Karpas-422 (cell line): ENCODE results near the gene CSF3R. TPM values are rescaled to one million over a fixed set of nuclear protein-coding genes. Genes with fewer than 3 reads are reported as not detected.
A peak's percentile ranks its signal among the peaks of the same experiment; 100 is the strongest.
"Not testable (repeated sequence)": the region's sequence is repeated elsewhere in the genome, so short reads cannot be mapped to it uniquely, and the experiment has no call there.

Experiments used
- DNase-seq: peaks from one replicate; pipeline ENCODE4 v3.0.0-alpha.2; 2015
- H2AFZ ChIP-seq: fragments of 200-600 bp; sonication (generic); 2 replicates; pipeline ENCODE4 v1.6.1; 2014; ENCODE audit warnings: antibody characterized with exemption, low read length, mixed read lengths
- H3K27ac ChIP-seq: fragments of 200-600 bp; sonication (generic); 2 replicates; pipeline ENCODE4 v1.5.1; 2014; ENCODE audit warnings: mild to moderate bottlenecking, low read length, moderate library complexity
- H3K27me3 ChIP-seq: fragments of 200-600 bp; sonication (generic); 2 replicates; pipeline ENCODE4 v1.6.1; 2014; ENCODE audit warnings: low read length, mixed read lengths
- H3K36me3 ChIP-seq: fragments of 200-600 bp; sonication (generic); 2 replicates; pipeline ENCODE4 v1.6.1; 2014; ENCODE audit warnings: low read length, mixed read lengths; ENCODE audit not compliant: insufficient read depth
- H3K4me1 ChIP-seq: fragments of 200-600 bp; sonication (generic); 2 replicates; pipeline ENCODE4 v1.6.1; 2014; ENCODE audit warnings: mild to moderate bottlenecking, low read length, mixed read lengths
- H3K4me2 ChIP-seq: fragments of 200-600 bp; sonication (generic); 2 replicates; pipeline ENCODE4 v1.6.1; 2014; ENCODE audit warnings: low read length, low read depth, mild to moderate bottlenecking; ENCODE audit not compliant: poor library complexity, severe bottlenecking
- H3K4me3 ChIP-seq: fragments of 200-600 bp; sonication (generic); 2 replicates; pipeline ENCODE4 v1.5.1; 2014; ENCODE audit warnings: mild to moderate bottlenecking, antibody characterized with exemption, low read length, mixed read lengths
- H3K79me2 ChIP-seq: fragments of 200-600 bp; sonication (generic); 2 replicates; pipeline ENCODE4 v1.6.1; 2014; ENCODE audit warnings: mild to moderate bottlenecking, low read length, mixed read lengths
- H3K9ac ChIP-seq: fragments of 200-600 bp; sonication (generic); 2 replicates; pipeline ENCODE4 v1.6.0; 2014; ENCODE audit warnings: low read length
- H3K9me2 ChIP-seq: fragments of 200-600 bp; sonication (generic), shearing (Covaris generic); replicated peaks from 2 replicates; pipeline ENCODE4 v1.6.0; 2014; ENCODE audit warnings: mild to moderate bottlenecking, low read length, moderate library complexity; ENCODE audit not compliant: insufficient read depth
- H3K9me3 ChIP-seq: fragments of 300-700, 200-600 bp; sonication (generic); 2 replicates; pipeline ENCODE4 v1.6.1; 2014; ENCODE audit warnings: low read length, mixed read lengths
- H4K20me1 ChIP-seq: fragments of 200-600 bp; sonication (generic); 2 replicates; pipeline ENCODE4 v1.6.1; 2014; ENCODE audit warnings: mild to moderate bottlenecking, antibody characterized with exemption, low read length, low read depth; ENCODE audit not compliant: insufficient read depth
- total RNA-seq: library from RNA; depleted of rRNA; stranded (reverse); fragments of >200 nt; shearing (Covaris generic); gene quantifications from 2 replicates; pipeline ENCODE4 v1.2.3, GENCODE V29; 2014; ENCODE audit warnings: low replicate concordance

The CSF3R gene
- total RNA-seq, 1 experiment from 2014 or later = not detected

DNA sequence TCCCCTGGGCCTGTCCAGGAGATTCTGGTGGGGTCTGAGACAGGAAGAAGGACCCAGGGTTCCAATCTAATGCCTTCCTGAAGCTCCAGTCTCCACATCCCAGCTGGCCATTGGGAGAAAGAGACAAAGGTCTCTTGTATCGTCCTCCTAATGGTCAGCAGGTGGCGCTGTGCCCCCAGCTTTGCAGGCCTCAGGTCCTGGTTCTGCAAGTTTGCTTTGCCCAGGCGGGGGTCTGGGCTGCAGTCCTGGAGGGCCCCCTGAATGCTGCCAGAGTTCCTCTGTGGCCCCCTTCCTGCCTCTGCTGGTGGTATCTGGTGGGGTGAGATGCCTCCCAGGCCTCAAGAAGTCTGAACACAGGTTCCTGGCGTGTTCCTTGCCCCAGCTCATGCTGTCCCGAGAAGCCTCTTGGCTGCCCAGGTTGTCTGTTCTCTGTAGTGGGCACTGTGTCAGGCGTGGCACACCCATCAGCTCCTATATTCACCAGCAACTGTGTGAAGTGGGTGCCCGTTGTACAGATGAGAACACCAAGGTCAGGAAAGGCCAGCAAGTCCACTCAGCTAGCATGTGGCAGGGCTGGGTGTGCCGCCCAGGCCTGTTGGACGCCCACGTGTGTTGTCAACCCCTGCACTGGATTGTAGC lies 33.8 kb upstream of the CSF3R start:
- Histone ChIP-seq H3K27ac (no peak overlapping the region), H3K9me3 (no peaks in the 10 kb centered on the region), H3K36me3 (no peaks in the 10 kb centered on the region), H3K4me2 (no peak overlapping the region), H3K4me1 (no peaks in the 10 kb centered on the region), H3K27me3 (no peaks in the 10 kb centered on the region), H3K9me2 (no peaks in the 10 kb centered on the region), H3K79me2 (no peaks in the 10 kb centered on the region), H4K20me1 (no peaks in the 10 kb centered on the region), H3K9ac (no peak overlapping the region), H2AFZ (no peak overlapping the region), H3K4me3 (no peak overlapping the region)
- DNase-seq = peak; percentile 81

DNA sequence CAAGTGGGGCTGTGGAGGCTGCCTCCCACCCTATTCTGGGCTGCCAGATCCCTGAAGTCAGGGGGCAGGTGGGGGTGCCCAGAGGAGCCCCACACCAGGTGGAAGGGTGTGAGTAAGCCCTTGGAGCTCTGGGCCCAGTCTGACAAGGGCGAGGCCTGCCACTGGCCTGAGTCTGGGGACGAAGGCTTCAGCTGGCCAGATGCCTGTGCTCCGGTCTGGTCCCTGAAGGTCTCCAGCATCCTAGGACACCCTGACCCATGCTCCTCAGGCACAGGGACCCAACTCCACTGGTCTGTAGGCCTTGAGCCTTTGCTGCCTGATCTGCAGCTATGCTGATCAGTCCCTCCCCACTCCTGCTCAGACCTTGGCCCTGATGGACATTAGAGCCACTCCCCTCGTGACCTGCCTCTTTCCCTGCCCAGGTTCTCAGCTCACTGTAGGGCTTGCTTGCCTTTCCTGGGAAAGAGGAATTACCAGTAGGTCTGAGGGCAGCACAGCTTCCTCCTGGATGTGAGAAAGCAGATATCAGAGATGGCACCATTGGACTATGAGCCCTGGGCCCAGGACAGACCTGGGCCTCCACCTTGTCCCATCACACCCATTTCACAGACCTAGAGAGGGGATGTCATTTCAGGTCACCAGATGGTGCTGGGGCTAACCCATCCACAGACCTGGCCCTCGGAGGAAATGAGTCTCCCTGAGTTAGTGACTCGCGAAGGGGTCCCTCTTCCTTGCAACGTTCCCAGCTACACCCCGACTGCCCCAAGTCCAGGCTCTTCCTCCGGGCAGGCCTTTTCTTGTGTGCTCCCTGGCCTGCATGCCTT lies 32.8 kb upstream of the CSF3R start:
- Histone ChIP-seq H3K9ac (no peak overlapping the region), H2AFZ (no peak overlapping the region), H3K4me2 (no peak overlapping the region)

GRCh38 chr1:36514501-36514900 lies 31.8 kb upstream of the CSF3R start:
- H3K4me3 ChIP-seq = no peak overlapping the region
- no peaks in the 10 kb centered on the region for H3K27me3 ChIP-seq
- H3K79me2 ChIP-seq = no peaks in the 10 kb centered on the region
- H3K9me3 ChIP-seq = no peaks in the 10 kb centered on the region
- H4K20me1 ChIP-seq = no peaks in the 10 kb centered on the region
- no peaks in the 10 kb centered on the region for H3K9me2 ChIP-seq
- no peaks in the 10 kb centered on the region for H3K36me3 ChIP-seq
- H3K4me1 ChIP-seq = no peaks in the 10 kb centered on the region
- no peak overlapping the region for H3K9ac ChIP-seq
- DNase-seq = no peak
- no peak overlapping the region for H2AFZ ChIP-seq
- no peak overlapping the region for H3K4me2 ChIP-seq
- no peak overlapping the region for H3K27ac ChIP-seq

More for the DNA sequence above, 32.8 kb upstream of the CSF3R start:
- no peaks in the 10 kb centered on the region for H3K9me3 ChIP-seq
- H3K4me1 ChIP-seq = no peaks in the 10 kb centered on the region
- no peaks in the 10 kb centered on the region for H3K79me2 ChIP-seq
- no peaks in the 10 kb centered on the region for H3K36me3 ChIP-seq
- no peak for DNase-seq
- H3K27me3 ChIP-seq = no peaks in the 10 kb centered on the region
- no peaks in the 10 kb centered on the region for H4K20me1 ChIP-seq
- no peak overlapping the region for H3K27ac ChIP-seq
- H3K9me2 ChIP-seq = no peaks in the 10 kb centered on the region
- H3K4me3 ChIP-seq = no peak overlapping the region

GRCh38 chr1:36513676-36514473 lies 31.2 kb upstream of the CSF3R start:
- Histone ChIP-seq H3K9ac (no peak overlapping the region), H4K20me1 (no peaks in the 10 kb centered on the region), H3K27ac (no peak overlapping the region), H3K4me3 (no peak overlapping the region), H3K4me1 (no peaks in the 10 kb centered on the region), H3K9me3 (no peaks in the 10 kb centered on the region), H3K36me3 (no peaks in the 10 kb centered on the region), H3K4me2 (no peak overlapping the region), H3K9me2 (no peaks in the 10 kb centered on the region), H3K79me2 (no peaks in the 10 kb centered on the region), H2AFZ (no peak overlapping the region), H3K27me3 (no peaks in the 10 kb centered on the region)
- no peak for DNase-seq

DNA sequence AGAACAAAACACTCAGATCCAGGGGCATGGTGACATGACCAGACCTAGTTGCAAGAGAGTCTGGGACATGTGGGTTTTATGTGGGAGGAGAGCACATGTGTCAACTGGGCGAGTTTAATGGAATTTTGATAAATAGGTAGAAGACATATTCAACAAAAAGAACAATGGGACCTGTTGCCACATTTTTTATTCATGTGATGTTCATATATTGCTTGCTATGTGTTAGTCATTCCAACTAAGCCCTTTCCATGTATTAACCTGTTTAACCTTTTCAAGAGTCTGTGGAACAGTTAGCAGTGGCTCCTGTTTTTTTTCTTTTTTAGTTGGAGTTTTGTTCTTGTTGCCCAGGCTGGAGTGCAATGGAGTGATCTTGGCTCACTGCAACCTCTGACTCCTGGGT lies 30.1 kb upstream of the CSF3R start:
- no peaks in the 10 kb centered on the region for H3K4me1 ChIP-seq
- no peaks in the 10 kb centered on the region for H3K36me3 ChIP-seq
- no peaks in the 10 kb centered on the region for H3K79me2 ChIP-seq
- H3K9ac ChIP-seq = no peak overlapping the region
- no peak overlapping the region for H3K4me3 ChIP-seq
- DNase-seq = no peak
- H3K4me2 ChIP-seq = no peak overlapping the region
- H2AFZ ChIP-seq = no peak overlapping the region
- no peaks in the 10 kb centered on the region for H3K9me2 ChIP-seq
- H3K27me3 ChIP-seq = no peaks in the 10 kb centered on the region
- H3K27ac ChIP-seq = no peak overlapping the region
- no peaks in the 10 kb centered on the region for H4K20me1 ChIP-seq
- H3K9me3 ChIP-seq = no peaks in the 10 kb centered on the region

GRCh38 chr1:36511804-36512798 lies 29.4 kb upstream of the CSF3R start:
- Histone ChIP-seq H3K27me3 (no peaks in the 10 kb centered on the region), H3K9ac (no peak overlapping the region), H4K20me1 (no peaks in the 10 kb centered on the region), H3K36me3 (no peaks in the 10 kb centered on the region), H3K79me2 (no peaks in the 10 kb centered on the region), H3K27ac (no peak overlapping the region), H3K9me3 (no peaks in the 10 kb centered on the region), H2AFZ (no peak overlapping the region), H3K4me3 (no peak overlapping the region), H3K4me1 (no peaks in the 10 kb centered on the region), H3K9me2 (no peaks in the 10 kb centered on the region), H3K4me2 (no peak overlapping the region)
- DNase-seq = no peak

DNA sequence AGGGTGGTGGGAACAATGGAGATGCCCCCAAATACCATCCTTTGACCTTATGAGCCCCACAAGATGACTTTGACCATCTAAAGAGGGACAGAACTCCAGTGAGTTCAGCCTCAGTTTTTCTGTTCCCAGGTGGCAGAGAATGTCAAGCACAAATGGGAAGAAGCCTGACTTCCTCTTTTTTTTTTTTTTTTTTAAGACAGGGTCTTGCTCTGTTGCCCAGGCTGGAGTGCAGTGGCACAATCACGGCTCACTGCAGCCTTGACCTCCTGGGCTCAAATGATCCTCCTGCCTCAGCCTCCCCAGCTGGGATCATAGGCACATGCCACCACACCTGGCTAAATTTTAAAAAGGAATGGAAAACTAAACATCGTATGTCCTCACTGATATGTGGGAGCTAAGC lies 28.5 kb upstream of the CSF3R start:
- not testable (repeated sequence) for H3K27me3 ChIP-seq, H3K4me3 ChIP-seq, H3K4me2 ChIP-seq, H3K79me2 ChIP-seq, H2AFZ ChIP-seq, H3K4me1 ChIP-seq, H3K36me3 ChIP-seq, H3K27ac ChIP-seq, H3K9ac ChIP-seq, DNase-seq, H3K9me2 ChIP-seq, H4K20me1 ChIP-seq, H3K9me3 ChIP-seq
